Measurements from ENCODE around the gene CFAP100.

DNA sequence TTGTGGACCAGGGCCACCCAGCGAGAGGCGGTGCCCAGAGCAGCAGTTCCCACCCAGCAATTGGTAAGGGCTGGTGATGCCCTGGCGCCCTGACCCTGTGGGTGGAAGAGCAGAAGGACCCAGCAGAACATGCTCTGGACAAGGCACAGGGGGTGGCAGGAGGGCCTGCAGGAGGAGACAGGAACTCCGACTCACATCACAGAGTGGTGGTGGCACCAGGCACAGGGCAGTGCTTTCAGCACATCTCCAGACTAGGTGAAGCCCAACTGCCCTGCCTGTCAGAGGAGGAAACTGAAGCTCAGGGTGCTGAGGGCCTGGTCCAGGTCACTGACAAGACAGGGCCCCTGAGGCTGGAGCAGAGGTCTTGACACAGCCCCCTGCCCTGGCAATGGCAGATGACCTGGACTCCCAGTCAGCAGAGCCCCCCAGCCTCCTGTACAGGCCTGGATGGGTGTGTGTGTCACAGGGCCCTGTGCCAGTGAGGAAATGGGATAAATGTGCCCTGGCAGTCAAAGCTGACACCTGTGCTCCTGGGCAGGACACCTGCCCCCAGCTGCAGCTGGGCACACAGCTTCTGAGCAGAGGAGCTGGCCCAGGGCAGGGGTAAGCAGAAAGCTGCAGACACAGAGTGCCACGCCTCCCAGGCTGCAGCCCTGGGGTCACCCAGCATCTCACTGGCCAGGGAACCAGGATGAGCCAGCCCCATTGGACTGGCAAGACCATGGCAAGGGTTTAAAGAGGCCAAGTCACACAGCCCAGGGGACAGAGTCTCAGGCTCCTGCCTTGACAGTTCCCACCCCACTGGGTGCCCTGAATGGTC, 48.9 kb upstream of the CFAP100 start:
- no peak for TF ChIP-seq POLR2AphosphoS5 (IDR thresholded peaks at IDR 0.05)
- TF ChIP-seq, protein P1, sequence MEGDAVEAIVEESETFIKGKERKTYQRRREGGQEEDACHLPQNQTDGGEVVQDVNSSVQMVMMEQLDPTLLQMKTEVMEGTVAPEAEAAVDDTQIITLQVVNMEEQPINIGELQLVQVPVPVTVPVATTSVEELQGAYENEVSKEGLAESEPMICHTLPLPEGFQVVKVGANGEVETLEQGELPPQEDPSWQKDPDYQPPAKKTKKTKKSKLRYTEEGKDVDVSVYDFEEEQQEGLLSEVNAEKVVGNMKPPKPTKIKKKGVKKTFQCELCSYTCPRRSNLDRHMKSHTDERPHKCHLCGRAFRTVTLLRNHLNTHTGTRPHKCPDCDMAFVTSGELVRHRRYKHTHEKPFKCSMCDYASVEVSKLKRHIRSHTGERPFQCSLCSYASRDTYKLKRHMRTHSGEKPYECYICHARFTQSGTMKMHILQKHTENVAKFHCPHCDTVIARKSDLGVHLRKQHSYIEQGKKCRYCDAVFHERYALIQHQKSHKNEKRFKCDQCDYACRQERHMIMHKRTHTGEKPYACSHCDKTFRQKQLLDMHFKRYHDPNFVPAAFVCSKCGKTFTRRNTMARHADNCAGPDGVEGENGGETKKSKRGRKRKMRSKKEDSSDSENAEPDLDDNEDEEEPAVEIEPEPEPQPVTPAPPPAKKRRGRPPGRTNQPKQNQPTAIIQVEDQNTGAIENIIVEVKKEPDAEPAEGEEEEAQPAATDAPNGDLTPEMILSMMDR (IDR thresholded peaks at IDR 0.05): no peak

Data from transverse colon (tissue), 4 donors.